K562 (cell line): ENCODE measurements around the gene AK2. TPM values are rescaled to one million over a fixed set of nuclear protein-coding genes. Genes with fewer than 3 reads are reported as not detected.

Experiments used
- CTCFL ChIP-seq: IDR thresholded peaks from 2 replicates; pipeline ENCODE4 v1.6.1; 2011; ENCODE audit warnings: borderline replicate concordance, low read depth, mild to moderate bottlenecking, moderate library complexity, low read length; ENCODE audit not compliant: insufficient read depth, poor library complexity, severe bottlenecking
- GTF2F1 ChIP-seq: IDR thresholded peaks from 2 replicates; pipeline ENCODE4 v1.6.1; 2011; ENCODE audit warnings: low read depth, low read length, improper control_type of control experiment
- HDAC2 ChIP-seq: fragments of 450-650 bp; IDR thresholded peaks from 2 replicates; pipeline ENCODE4 v1.6.1; 2016; ENCODE audit warnings: mild to moderate bottlenecking
- NELFE ChIP-seq: IDR thresholded peaks from 2 replicates; pipeline ENCODE4 v1.6.1; 2011; ENCODE audit warnings: mild to moderate bottlenecking; ENCODE audit not compliant: insufficient read depth, insufficient read length
- NR2C2 ChIP-seq, 2 experiments: fragments of 200-800 bp in 1 of 2; sonication (Bioruptor generic) in 1 of 2; sonication (generic) in 1 of 2; formaldehyde crosslinking in 1 of 2; IDR thresholded peaks; 2 replicates each; pipeline versions ENCODE4 v1.6.1 to v1.8.0; 2016 to 2022; ENCODE audit warnings: mild to moderate bottlenecking in 1 of 2, missing compliant biosample characterization in 1 of 2, missing genetic modification characterization in 1 of 2, missing genetic modification reagents in 1 of 2
- SMARCE1 ChIP-seq: fragments of 450-650 bp; IDR thresholded peaks from 2 replicates; pipeline ENCODE4 v1.7.1; 2016; ENCODE audit warnings: mild to moderate bottlenecking
- ZBTB2 ChIP-seq: fragments of 450-650 bp; IDR thresholded peaks from 2 replicates; pipeline ENCODE4 v1.6.1; 2016; ENCODE audit warnings: antibody characterized with exemption
- ZNF174 ChIP-seq: fragments of 250-450 bp; sonication (Bioruptor Pico); IDR thresholded peaks from 2 replicates; pipeline ENCODE4 v1.4.0; 2020; ENCODE audit warnings: mild to moderate bottlenecking
- polyA plus RNA-seq, 8 experiments: library from polyadenylated mRNA; depleted of rRNA in 4 of 8; stranded (reverse) in 5 of 8; unstranded in 3 of 8; fragments of >200 nt; fragmentation: Nextera tagmentation in 2 of 8; fragmentation: Illumina TruSeq in 1 of 8; extraction: Ambion mirVana in 2 of 8; extraction: Trizol in 1 of 8; gene quantifications; 2 replicates each; pipeline versions ENCODE4 v1.2.1 to v1.2.3, GENCODE V29; 2011 to 2014; ENCODE audit warnings: inconsistent platforms in 1 of 8, missing spikeins in 1 of 8
- total RNA-seq, 7 experiments: library from RNA; depleted of rRNA in 6 of 7; stranded (reverse); fragments of >200 nt in 6 of 7; fragmentation: Illumina TruSeq in 2 of 7; extraction: Trizol in 2 of 7; gene quantifications; 2 replicates each; pipeline versions ENCODE4 v1.2.1 to v1.2.3, GENCODE V29; 2011 to 2021; ENCODE audit warnings: low replicate concordance in 1 of 7
- TF ChIP-seq, protein P1 (sequence below): fragments of 250-450 bp; sonication (Bioruptor Pico); IDR thresholded peaks from 2 replicates; pipeline ENCODE4 v1.8.0; 2022; ENCODE audit warnings: inconsistent platforms, mild to moderate bottlenecking, moderate library complexity, borderline replicate concordance
- TF ChIP-seq, protein P2 (sequence below), 2 experiments: fragments of 450-650 bp in 1 of 2; sonication (generic) in 1 of 2; formaldehyde crosslinking; conservative IDR thresholded peaks; 2 replicates each; pipeline versions ENCODE4 v1.4.0 to v1.8.1; 2020 to 2022; ENCODE audit warnings: mild to moderate bottlenecking in 1 of 2, missing genetic modification reagents in 1 of 2

The AK2 gene
- total and polyA plus RNA-seq, 9 of the 15 experiments (the other 6 are each of a cell fraction or from before 2014, with no cell fraction given), result 105 to 1,050 (median 509) TPM

GRCh38 chr1:32971576-32971975 lies 65.1 kb downstream of the AK2 start (continued):
- TF ChIP-seq HDAC2 (no peak), ZNF174 (CRISPR knock-in tag) (no peak), SMARCE1 (no peak), NR2C2 (CRISPR knock-in tag; IDR thresholded peaks at IDR 0.05) (no peak), NR2C2 (tag; IDR thresholded peaks at IDR 0.05) (no peak), NELFE (no peak), ZBTB2 (no peak), CTCFL (no peak), GTF2F1 (no peak)
- TF ChIP-seq, protein P1, sequence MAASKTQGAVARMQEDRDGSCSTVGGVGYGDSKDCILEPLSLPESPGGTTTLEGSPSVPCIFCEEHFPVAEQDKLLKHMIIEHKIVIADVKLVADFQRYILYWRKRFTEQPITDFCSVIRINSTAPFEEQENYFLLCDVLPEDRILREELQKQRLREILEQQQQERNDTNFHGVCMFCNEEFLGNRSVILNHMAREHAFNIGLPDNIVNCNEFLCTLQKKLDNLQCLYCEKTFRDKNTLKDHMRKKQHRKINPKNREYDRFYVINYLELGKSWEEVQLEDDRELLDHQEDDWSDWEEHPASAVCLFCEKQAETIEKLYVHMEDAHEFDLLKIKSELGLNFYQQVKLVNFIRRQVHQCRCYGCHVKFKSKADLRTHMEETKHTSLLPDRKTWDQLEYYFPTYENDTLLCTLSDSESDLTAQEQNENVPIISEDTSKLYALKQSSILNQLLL (CRISPR knock-in tag), result no peak
- TF ChIP-seq, protein P2, sequence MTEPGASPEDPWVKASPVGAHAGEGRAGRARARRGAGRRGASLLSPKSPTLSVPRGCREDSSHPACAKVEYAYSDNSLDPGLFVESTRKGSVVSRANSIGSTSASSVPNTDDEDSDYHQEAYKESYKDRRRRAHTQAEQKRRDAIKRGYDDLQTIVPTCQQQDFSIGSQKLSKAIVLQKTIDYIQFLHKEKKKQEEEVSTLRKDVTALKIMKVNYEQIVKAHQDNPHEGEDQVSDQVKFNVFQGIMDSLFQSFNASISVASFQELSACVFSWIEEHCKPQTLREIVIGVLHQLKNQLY (CRISPR knock-in tag; conservative IDR thresholded peaks at IDR 0.05), result no peak
